ENCODE data around the gene DHCR7. TPM values are rescaled to one million over a fixed set of nuclear protein-coding genes. Genes with fewer than 3 reads are reported as not detected.

The DHCR7 gene
- polyA plus RNA-seq, 1 of the 3 experiments (the other 2 are of a cell fraction), result 21.4 TPM

DNA sequence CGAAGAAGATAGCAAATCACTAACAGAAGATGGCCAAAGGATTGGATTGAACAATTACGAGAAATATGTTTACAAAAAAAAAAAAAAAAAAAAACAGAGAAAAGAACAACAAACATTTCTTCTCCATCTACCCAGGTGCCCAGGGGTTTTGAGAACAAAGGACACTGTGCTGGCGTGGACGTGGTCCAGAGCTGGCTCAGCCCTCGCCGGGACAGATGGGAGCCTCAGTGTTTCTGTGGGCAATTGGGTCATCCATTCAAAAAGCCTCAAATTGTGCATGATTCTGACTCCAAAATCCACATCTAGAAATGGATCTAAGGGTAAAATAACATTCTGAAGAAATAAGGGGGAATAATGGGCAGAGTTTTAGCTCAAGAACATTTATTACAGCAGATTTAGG is 63.1 kb downstream of the DHCR7 start:
- no peaks in the 10 kb centered on the region for H3K9me2 ChIP-seq
- CTCF ChIA-PET, result interaction anchor here (0.6 kb wide), 1 partner anchor 296 kb away, joined by 3 read pairs; no protein-coding TSS in a partner anchor

DNA sequence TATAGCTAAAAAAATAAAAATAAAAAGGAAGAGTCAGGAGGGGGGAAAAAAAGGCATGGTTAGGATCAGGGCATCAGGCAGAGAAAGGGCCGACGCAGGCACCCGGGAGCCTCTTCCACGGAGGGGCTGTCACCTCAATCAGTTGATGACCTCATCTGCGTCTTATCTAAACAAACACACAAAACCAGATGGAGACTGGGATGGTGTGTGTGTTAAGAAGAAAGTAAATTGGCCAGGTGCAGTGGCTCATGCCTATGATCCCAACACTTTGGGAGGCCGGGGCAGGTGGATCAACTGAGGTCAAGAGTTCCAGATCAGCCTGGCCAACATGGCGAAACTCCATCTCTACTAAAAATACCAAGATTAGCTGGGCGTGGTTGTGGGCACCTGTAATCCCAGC is 63.6 kb downstream of the DHCR7 start:
- H2AFZ ChIP-seq (ENCODE audit: low read depth), result no peak overlapping the region
- no peak overlapping the region for H3K9ac ChIP-seq
- no peak overlapping the region for H3K27ac ChIP-seq (ENCODE audit: low read depth in 2 of 2, low read length in 1 of 2)
- DNase-seq, result no peak
- H3K4me2 ChIP-seq, result no peak overlapping the region
- no peaks in the 10 kb centered on the region for H3K27me3 ChIP-seq (ENCODE audit: insufficient read depth)
- H3F3A ChIP-seq (replicated peaks; ENCODE audit: insufficient read depth), result no peaks in the 10 kb centered on the region
- no peaks in the 10 kb centered on the region for H3K79me2 ChIP-seq (ENCODE audit: insufficient read depth)
- no peaks in the 10 kb centered on the region for H3K9me2 ChIP-seq
- no peaks in the 10 kb centered on the region for H3K4me1 ChIP-seq (ENCODE audit: control insufficient read depth in 1 of 2, insufficient read depth in 2 of 2, low read depth in 1 of 2, low read length in 1 of 2)
- H3K36me3 ChIP-seq (replicated peaks in 1 of 2; ENCODE audit: control insufficient read depth in 1 of 2, insufficient read depth in 2 of 2, low read length in 1 of 2), result no peaks in the 10 kb centered on the region
- POLR2A ChIA-PET, result no interaction called here
- CTCF ChIA-PET, result interaction anchor here (0.6 kb wide), 1 partner anchor 295 kb away, joined by 3 read pairs; no protein-coding TSS in a partner anchor
- no peaks in the 10 kb centered on the region for H4K20me1 ChIP-seq (ENCODE audit: insufficient read depth)
- H3K4me3 ChIP-seq (ENCODE audit: low read depth in 2 of 2, low read length in 1 of 2), result no peak overlapping the region
- WGBS (ENCODE audit: low lambda C conversion rate), result 29% methylated on average over 8 of the region's 8 CpGs
- H3K9me3 ChIP-seq, result no peaks in the 10 kb centered on the region
- TF ChIP-seq EP300 (IDR thresholded peaks at IDR 0.05; ENCODE audit: borderline replicate concordance in 1 of 2, low read depth in 1 of 2, low read length in 1 of 2) (no peak), SMC3 (IDR thresholded peaks at IDR 0.05; ENCODE audit: low read depth, low read length) (no peak), EZH2phosphoT487 (IDR thresholded peaks at IDR 0.05; ENCODE audit: borderline replicate concordance, low read depth) (no peak), RAD21 (IDR thresholded peaks at IDR 0.05; ENCODE audit: low read length) (no peak), RXRA (IDR thresholded peaks at IDR 0.05; ENCODE audit: borderline replicate concordance, low read depth) (no peak), NFIC (IDR thresholded peaks at IDR 0.05; ENCODE audit: borderline replicate concordance) (no peak), GABPA (IDR thresholded peaks at IDR 0.05; ENCODE audit: low read depth) (no peak)
- TF ChIP-seq, protein P1, sequence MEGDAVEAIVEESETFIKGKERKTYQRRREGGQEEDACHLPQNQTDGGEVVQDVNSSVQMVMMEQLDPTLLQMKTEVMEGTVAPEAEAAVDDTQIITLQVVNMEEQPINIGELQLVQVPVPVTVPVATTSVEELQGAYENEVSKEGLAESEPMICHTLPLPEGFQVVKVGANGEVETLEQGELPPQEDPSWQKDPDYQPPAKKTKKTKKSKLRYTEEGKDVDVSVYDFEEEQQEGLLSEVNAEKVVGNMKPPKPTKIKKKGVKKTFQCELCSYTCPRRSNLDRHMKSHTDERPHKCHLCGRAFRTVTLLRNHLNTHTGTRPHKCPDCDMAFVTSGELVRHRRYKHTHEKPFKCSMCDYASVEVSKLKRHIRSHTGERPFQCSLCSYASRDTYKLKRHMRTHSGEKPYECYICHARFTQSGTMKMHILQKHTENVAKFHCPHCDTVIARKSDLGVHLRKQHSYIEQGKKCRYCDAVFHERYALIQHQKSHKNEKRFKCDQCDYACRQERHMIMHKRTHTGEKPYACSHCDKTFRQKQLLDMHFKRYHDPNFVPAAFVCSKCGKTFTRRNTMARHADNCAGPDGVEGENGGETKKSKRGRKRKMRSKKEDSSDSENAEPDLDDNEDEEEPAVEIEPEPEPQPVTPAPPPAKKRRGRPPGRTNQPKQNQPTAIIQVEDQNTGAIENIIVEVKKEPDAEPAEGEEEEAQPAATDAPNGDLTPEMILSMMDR (IDR thresholded peaks at IDR 0.05), result no peak

More for the DNA sequence above, 63.1 kb downstream of the DHCR7 start:
- Histone ChIP-seq H3K9ac (no peak overlapping the region), H3K9me3 (no peaks in the 10 kb centered on the region), H3K27me3 (ENCODE audit: insufficient read depth) (no peaks in the 10 kb centered on the region), H3K4me1 (ENCODE audit: control insufficient read depth in 1 of 2, insufficient read depth in 2 of 2, low read depth in 1 of 2, low read length in 1 of 2) (no peaks in the 10 kb centered on the region), H3F3A (replicated peaks; ENCODE audit: insufficient read depth) (no peaks in the 10 kb centered on the region), H3K27ac (ENCODE audit: low read depth in 2 of 2, low read length in 1 of 2) (no peak overlapping the region), H3K36me3 (replicated peaks in 1 of 2; ENCODE audit: control insufficient read depth in 1 of 2, insufficient read depth in 2 of 2, low read length in 1 of 2) (no peaks in the 10 kb centered on the region), H2AFZ (ENCODE audit: low read depth) (no peak overlapping the region), H4K20me1 (ENCODE audit: insufficient read depth) (no peaks in the 10 kb centered on the region), H3K4me2 (no peak overlapping the region), H3K79me2 (ENCODE audit: insufficient read depth) (no peaks in the 10 kb centered on the region), H3K4me3 (ENCODE audit: low read depth in 2 of 2, low read length in 1 of 2) (no peak overlapping the region)
- TF ChIP-seq RAD21 (IDR thresholded peaks at IDR 0.05; ENCODE audit: low read length) (no peak), FOXM1 (IDR thresholded peaks at IDR 0.05; ENCODE audit: low read depth) (no peak), RXRA (IDR thresholded peaks at IDR 0.05; ENCODE audit: borderline replicate concordance, low read depth) (no peak), SMC3 (IDR thresholded peaks at IDR 0.05; ENCODE audit: low read depth, low read length) (no peak), POLR2AphosphoS5 (IDR thresholded peaks at IDR 0.05; ENCODE audit: low read depth, low read length) (no peak), FOSL2 (IDR thresholded peaks at IDR 0.05; ENCODE audit: borderline replicate concordance, low read depth) (no peak), RCOR1 (IDR thresholded peaks at IDR 0.05; ENCODE audit: low read length) (no peak), MEF2A (IDR thresholded peaks at IDR 0.05; ENCODE audit: borderline replicate concordance, low read depth) (no peak), EP300 (IDR thresholded peaks at IDR 0.05; ENCODE audit: borderline replicate concordance in 1 of 2, low read depth in 1 of 2, low read length in 1 of 2) (no peak), EZH2phosphoT487 (IDR thresholded peaks at IDR 0.05; ENCODE audit: borderline replicate concordance, low read depth) (no peak)
- TF ChIP-seq, protein P2, sequence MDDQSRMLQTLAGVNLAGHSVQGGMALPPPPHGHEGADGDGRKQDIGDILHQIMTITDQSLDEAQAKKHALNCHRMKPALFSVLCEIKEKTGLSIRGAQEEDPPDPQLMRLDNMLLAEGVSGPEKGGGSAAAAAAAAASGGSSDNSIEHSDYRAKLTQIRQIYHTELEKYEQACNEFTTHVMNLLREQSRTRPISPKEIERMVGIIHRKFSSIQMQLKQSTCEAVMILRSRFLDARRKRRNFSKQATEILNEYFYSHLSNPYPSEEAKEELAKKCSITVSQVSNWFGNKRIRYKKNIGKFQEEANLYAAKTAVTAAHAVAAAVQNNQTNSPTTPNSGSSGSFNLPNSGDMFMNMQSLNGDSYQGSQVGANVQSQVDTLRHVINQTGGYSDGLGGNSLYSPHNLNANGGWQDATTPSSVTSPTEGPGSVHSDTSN (IDR thresholded peaks at IDR 0.05), result no peak
- TF ChIP-seq, protein P3, sequence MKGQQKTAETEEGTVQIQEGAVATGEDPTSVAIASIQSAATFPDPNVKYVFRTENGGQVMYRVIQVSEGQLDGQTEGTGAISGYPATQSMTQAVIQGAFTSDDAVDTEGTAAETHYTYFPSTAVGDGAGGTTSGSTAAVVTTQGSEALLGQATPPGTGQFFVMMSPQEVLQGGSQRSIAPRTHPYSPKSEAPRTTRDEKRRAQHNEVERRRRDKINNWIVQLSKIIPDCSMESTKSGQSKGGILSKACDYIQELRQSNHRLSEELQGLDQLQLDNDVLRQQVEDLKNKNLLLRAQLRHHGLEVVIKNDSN (IDR thresholded peaks at IDR 0.05; ENCODE audit: borderline replicate concordance, low read depth), result no peak
- TF ChIP-seq, protein P4, sequence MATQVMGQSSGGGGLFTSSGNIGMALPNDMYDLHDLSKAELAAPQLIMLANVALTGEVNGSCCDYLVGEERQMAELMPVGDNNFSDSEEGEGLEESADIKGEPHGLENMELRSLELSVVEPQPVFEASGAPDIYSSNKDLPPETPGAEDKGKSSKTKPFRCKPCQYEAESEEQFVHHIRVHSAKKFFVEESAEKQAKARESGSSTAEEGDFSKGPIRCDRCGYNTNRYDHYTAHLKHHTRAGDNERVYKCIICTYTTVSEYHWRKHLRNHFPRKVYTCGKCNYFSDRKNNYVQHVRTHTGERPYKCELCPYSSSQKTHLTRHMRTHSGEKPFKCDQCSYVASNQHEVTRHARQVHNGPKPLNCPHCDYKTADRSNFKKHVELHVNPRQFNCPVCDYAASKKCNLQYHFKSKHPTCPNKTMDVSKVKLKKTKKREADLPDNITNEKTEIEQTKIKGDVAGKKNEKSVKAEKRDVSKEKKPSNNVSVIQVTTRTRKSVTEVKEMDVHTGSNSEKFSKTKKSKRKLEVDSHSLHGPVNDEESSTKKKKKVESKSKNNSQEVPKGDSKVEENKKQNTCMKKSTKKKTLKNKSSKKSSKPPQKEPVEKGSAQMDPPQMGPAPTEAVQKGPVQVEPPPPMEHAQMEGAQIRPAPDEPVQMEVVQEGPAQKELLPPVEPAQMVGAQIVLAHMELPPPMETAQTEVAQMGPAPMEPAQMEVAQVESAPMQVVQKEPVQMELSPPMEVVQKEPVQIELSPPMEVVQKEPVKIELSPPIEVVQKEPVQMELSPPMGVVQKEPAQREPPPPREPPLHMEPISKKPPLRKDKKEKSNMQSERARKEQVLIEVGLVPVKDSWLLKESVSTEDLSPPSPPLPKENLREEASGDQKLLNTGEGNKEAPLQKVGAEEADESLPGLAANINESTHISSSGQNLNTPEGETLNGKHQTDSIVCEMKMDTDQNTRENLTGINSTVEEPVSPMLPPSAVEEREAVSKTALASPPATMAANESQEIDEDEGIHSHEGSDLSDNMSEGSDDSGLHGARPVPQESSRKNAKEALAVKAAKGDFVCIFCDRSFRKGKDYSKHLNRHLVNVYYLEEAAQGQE (IDR thresholded peaks at IDR 0.05; ENCODE audit: low read depth, low read length), result no peak
- no peak for DNase-seq
- 23% methylated on average over 6 of the region's 6 CpGs for WGBS (ENCODE audit: low lambda C conversion rate)
- POLR2A ChIA-PET, result no interaction called here
